Measurements from ENCODE around the gene PPP2R5B. TPM values are rescaled to one million over a fixed set of nuclear protein-coding genes. Genes with fewer than 3 reads are reported as not detected.

The PPP2R5B gene
- total RNA-seq, 1 donor from 2014 or later = 6.1 TPM

Small RNA genes within 50 kb of the gene (small RNA-seq; reads per million reads assigned to genes)
- gene MIR6749 (ENCODE audit: low replicate concordance) (not detected), gene MIR6750 (ENCODE audit: low replicate concordance) (0.10 reads per million)

Other genes starting within 250 kb of the PPP2R5B start
- 13.8 TPM for gene NRXN2, start 201.5 kb upstream of the PPP2R5B start, total RNA-seq
- gene RASGRP2, start 180.5 kb upstream of the PPP2R5B start, total RNA-seq = 30.8 TPM
- gene PYGM, start 164.7 kb upstream of the PPP2R5B start, total RNA-seq = 584 TPM
- 121 TPM for gene SF1, start 146.1 kb upstream of the PPP2R5B start, total RNA-seq
- gene MAP4K2, start 121.5 kb upstream of the PPP2R5B start, total RNA-seq = 13.1 TPM
- gene MEN1, start 114.1 kb upstream of the PPP2R5B start, total RNA-seq = 16.1 TPM
- gene CDC42BPG, start 80.0 kb upstream of the PPP2R5B start, total RNA-seq = 5.7 TPM
- gene EHD1, start 46.1 kb upstream of the PPP2R5B start, total RNA-seq = 86.0 TPM
- 13.3 TPM for gene ATG2A, start 7.5 kb upstream of the PPP2R5B start, total RNA-seq
- not detected for gene GPHA2, start 11.2 kb downstream of the PPP2R5B start, total RNA-seq
- not detected for gene MAJIN, start 47.4 kb downstream of the PPP2R5B start, total RNA-seq
- 0.21 TPM for gene BATF2, start 72.3 kb downstream of the PPP2R5B start, total RNA-seq
- 131 TPM for gene ARL2, start 89.5 kb downstream of the PPP2R5B start, total RNA-seq
- 15.7 TPM for gene SNX15, start 102.8 kb downstream of the PPP2R5B start, total RNA-seq
- gene SAC3D1, start 116.5 kb downstream of the PPP2R5B start, total RNA-seq = 8.5 TPM
- 6.4 TPM for gene NAALADL1, start 133.9 kb downstream of the PPP2R5B start, total RNA-seq
- gene CDCA5, start 159.4 kb downstream of the PPP2R5B start, total RNA-seq = 4.9 TPM
- gene ZFPL1, start 159.5 kb downstream of the PPP2R5B start, total RNA-seq = 25.5 TPM
- 311 TPM for gene VPS51, start 171.5 kb downstream of the PPP2R5B start, total RNA-seq
- gene TM7SF2, start 187.2 kb downstream of the PPP2R5B start, total RNA-seq = 13.2 TPM
- gene ZNHIT2, start 193.0 kb downstream of the PPP2R5B start, total RNA-seq = 3.5 TPM
- gene FAU, start 197.4 kb downstream of the PPP2R5B start, total RNA-seq = 265 TPM
- gene MRPL49, start 197.6 kb downstream of the PPP2R5B start, total RNA-seq = 38.1 TPM
- 16.4 TPM for gene SYVN1, start 209.8 kb downstream of the PPP2R5B start, total RNA-seq
- gene SPDYC, start 245.5 kb downstream of the PPP2R5B start, total RNA-seq = not detected

Measured in tongue (tissue), 2 donors.